Dermis microvascular lymphatic vessel endothelial cell (primary cell): ENCODE measurements around the gene PTOV1. TPM values are rescaled to one million over a fixed set of nuclear protein-coding genes. Genes with fewer than 3 reads are reported as not detected.
A peak's percentile ranks its signal among the peaks of the same experiment; 100 is the strongest.

Source experiments
- DNase-seq, 2 donors: peaks; one replicate each; pipeline versions ENCODE4 v3.0.0 to v3.0.0-alpha.2; 2010; ENCODE audit warnings: low read depth in 2 of 2
- total RNA-seq: library from RNA; depleted of rRNA; stranded (reverse); fragments of >200 nt; gene quantifications from 2 replicates; pipeline ENCODE4 v1.2.1, GENCODE V29; 2014

The PTOV1 gene
- total RNA-seq, 1 donor from 2014 or later: 32.6 TPM

- no peak for DNase-seq
These were observed 7.4 kb downstream of the PTOV1 start for GRCh38 chr19:49858088-49858985.

GRCh38 chr19:49859682-49860335 lies 8.8 kb downstream of the PTOV1 start:
- DNase-seq: no peak

GRCh38 chr19:49860336-49861102 lies 9.6 kb downstream of the PTOV1 start:
- DNase-seq: no peak

GRCh38 chr19:49861107-49861506 lies 10.1 kb downstream of the PTOV1 start:
- no peak for DNase-seq

GRCh38 chr19:49861541-49862378 lies 10.8 kb downstream of the PTOV1 start:
- DNase-seq: no peak

GRCh38 chr19:49862391-49863253 lies 11.7 kb downstream of the PTOV1 start:
- no peak for DNase-seq

GRCh38 chr19:49863254-49863934 lies 12.4 kb downstream of the PTOV1 start:
- DNase-seq: no peak

- no peak for DNase-seq
These were observed 13.0 kb downstream of the PTOV1 start for GRCh38 chr19:49863935-49864320.

GRCh38 chr19:49864890-49865289 lies 13.9 kb downstream of the PTOV1 start:
- no peak for DNase-seq

- DNase-seq: peak; percentile 72 to 88
These were observed 16.2 kb downstream of the PTOV1 start, which contains the start of gene PNKP for GRCh38 chr19:49866933-49867782. Gene PNKP (minus strand): TSS chr19:49867576. CDS start chr19:49867204, 372 bp downstream.

GRCh38 chr19:49869009-49869483 lies 18.1 kb downstream of the PTOV1 start:
- DNase-seq: no peak

- peak; percentile 100 for DNase-seq
These were observed 18.7 kb downstream of the PTOV1 start for GRCh38 chr19:49869484-49870308.

GRCh38 chr19:49870309-49870901 lies 19.4 kb downstream of the PTOV1 start:
- DNase-seq: no peak

GRCh38 chr19:49871349-49871985 lies 20.5 kb downstream of the PTOV1 start:
- DNase-seq: no peak

GRCh38 chr19:49872245-49873128 lies 21.5 kb downstream of the PTOV1 start:
- no peak for DNase-seq

- no peak for DNase-seq
These were observed 22.2 kb downstream of the PTOV1 start for GRCh38 chr19:49873129-49873521.
